ENCODE data around the gene PXDN. TPM values are rescaled to one million over a fixed set of nuclear protein-coding genes. Genes with fewer than 3 reads are reported as not detected.

Gene PXDN
- total and polyA plus RNA-seq, 2 donors (not counting 3 experiments of a cell fraction or from before 2014, with no cell fraction given) = 231 to 308 TPM

DNA sequence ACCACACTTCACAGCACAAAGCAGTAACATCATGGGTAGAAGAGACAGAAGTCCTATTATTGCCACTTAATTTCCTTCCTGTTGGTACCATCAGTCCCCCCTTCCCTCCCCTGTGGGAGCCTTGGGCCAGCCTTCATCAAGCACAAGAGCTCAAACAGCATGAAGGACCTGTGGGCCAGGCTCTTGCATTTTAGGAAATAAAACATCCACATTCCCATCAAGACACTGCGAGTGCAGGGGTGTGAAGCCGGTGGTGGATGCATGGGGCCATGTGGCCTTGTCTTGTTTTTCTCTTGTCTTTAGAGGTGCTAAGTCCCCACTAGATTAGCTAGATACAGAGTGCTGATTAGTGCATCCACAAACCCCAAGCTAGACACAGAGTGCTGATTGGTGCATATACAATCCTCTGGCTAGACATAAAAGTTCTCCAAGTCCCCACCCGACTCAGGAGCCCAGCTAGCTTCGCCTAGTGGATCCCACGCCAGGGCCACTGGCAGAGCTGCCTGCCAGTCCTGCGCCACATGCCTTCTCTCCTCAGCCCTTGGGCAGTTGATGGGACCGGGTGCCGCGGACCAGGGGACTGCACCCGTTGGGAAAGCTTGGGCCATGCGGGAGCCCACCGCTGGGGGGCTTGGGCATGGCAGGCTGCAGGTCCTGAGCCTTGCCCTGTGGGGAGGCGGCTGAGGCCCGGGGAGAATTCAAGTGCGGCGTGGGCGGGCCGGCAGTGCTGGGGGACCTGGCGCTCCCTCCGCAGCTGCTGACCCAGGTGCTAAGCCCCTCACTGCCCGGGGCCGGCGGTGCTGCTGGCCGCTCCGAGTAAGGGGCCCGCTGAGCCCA, 14.7 kb upstream of the PXDN start:
- no TSS peak for BruUV-seq (replicated peaks)
- FAIRE-seq (no peak), DNase-seq (ENCODE audit: low read depth, low spot score) (no peak)
- Histone ChIP-seq H2AFZ (ENCODE audit: low read depth, low read length) (no peak overlapping the region), H3K4me2 (ENCODE audit: insufficient read depth, low read length) (no peak overlapping the region), H3K27me3 (ENCODE audit: control insufficient read depth in 2 of 2, insufficient read depth in 2 of 2, low read length in 2 of 2) (no peaks in the 10 kb centered on the region), H3K27ac (ENCODE audit: insufficient read depth, low read depth, low read length) (no peak overlapping the region), H3K4me3 (replicated peaks in 1 of 3; ENCODE audit: insufficient read depth in 1 of 3, low read depth in 1 of 3, low read length in 3 of 3) (no peak overlapping the region), H3K9me1 (replicated peaks; ENCODE audit: control insufficient read depth, extremely low read depth, insufficient read depth, low read length) (no peaks in the 10 kb centered on the region), H3K4me1 (ENCODE audit: control insufficient read depth, extremely low read depth, insufficient read depth, low read length) (peaks cover 3% of the 10 kb centered on the region), H4K20me1 (replicated peaks; ENCODE audit: control insufficient read depth, extremely low read depth, insufficient read depth, low read length) (no peaks in the 10 kb centered on the region), H3K9me3 (replicated peaks; ENCODE audit: control insufficient read depth, insufficient read depth, low read length) (no peaks in the 10 kb centered on the region), H3K79me2 (ENCODE audit: control insufficient read depth, insufficient read depth, low read length) (no peaks in the 10 kb centered on the region), H3K9ac (replicated peaks; ENCODE audit: extremely low read depth, insufficient read depth, low read length) (no peak overlapping the region), H3K36me3 (ENCODE audit: control insufficient read depth in 2 of 2, extremely low read depth in 1 of 2, insufficient read depth in 2 of 2, low read length in 2 of 2) (no peaks in the 10 kb centered on the region)
- TF ChIP-seq JUN (IDR thresholded peaks at IDR 0.05; ENCODE audit: borderline replicate concordance, insufficient read depth, insufficient read length, low read depth) = no peak
- TF ChIP-seq POLR2AphosphoS5 (IDR thresholded peaks at IDR 0.05; ENCODE audit: insufficient read depth, low read depth, low read length) = no peak
- no peak for TF ChIP-seq EZH2 (IDR thresholded peaks at IDR 0.05; ENCODE audit: borderline replicate concordance, low read depth, low read length, severe bottlenecking)
- TF ChIP-seq MYC (IDR thresholded peaks at IDR 0.05; ENCODE audit: low read depth, low read length) = no peak
- TF ChIP-seq GATA2 (IDR thresholded peaks at IDR 0.05; ENCODE audit: insufficient read depth, insufficient read length, low read depth, low read length) = no peak
- no peak for TF ChIP-seq FOS (IDR thresholded peaks at IDR 0.05; ENCODE audit: borderline replicate concordance, insufficient read depth, low read length)
- TF ChIP-seq POLR2A (IDR thresholded peaks at IDR 0.05; ENCODE audit: low read depth, low read length) = no peak
- TF ChIP-seq, protein P1, sequence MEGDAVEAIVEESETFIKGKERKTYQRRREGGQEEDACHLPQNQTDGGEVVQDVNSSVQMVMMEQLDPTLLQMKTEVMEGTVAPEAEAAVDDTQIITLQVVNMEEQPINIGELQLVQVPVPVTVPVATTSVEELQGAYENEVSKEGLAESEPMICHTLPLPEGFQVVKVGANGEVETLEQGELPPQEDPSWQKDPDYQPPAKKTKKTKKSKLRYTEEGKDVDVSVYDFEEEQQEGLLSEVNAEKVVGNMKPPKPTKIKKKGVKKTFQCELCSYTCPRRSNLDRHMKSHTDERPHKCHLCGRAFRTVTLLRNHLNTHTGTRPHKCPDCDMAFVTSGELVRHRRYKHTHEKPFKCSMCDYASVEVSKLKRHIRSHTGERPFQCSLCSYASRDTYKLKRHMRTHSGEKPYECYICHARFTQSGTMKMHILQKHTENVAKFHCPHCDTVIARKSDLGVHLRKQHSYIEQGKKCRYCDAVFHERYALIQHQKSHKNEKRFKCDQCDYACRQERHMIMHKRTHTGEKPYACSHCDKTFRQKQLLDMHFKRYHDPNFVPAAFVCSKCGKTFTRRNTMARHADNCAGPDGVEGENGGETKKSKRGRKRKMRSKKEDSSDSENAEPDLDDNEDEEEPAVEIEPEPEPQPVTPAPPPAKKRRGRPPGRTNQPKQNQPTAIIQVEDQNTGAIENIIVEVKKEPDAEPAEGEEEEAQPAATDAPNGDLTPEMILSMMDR (IDR thresholded peaks at IDR 0.05; ENCODE audit: extremely low read depth in 1 of 2, insufficient read depth in 1 of 2, low read depth in 1 of 2, low read length in 2 of 2) = no peak
- TF ChIP-seq, protein P2, sequence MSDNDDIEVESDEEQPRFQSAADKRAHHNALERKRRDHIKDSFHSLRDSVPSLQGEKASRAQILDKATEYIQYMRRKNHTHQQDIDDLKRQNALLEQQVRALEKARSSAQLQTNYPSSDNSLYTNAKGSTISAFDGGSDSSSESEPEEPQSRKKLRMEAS (IDR thresholded peaks at IDR 0.05; ENCODE audit: insufficient read depth, insufficient read length) = no peak
- dilution Hi-C loops (cut with MboI; ENCODE audit: extremely low pct_ligation_motif_present, low sequenced_read_pairs) (no loop called here), intact Hi-C loops (cut with micrococcal nuclease) (loop anchor here (2.0 kb wide), 1 partner anchor 32 kb away; no protein-coding TSS in a partner anchor)
- POLR2A ChIA-PET = no interaction called here
- CTCF ChIA-PET = interaction anchor here (1.1 to 1.5 kb wide), 4 partner anchors 11 to 208 kb away, joined by 3 to 8 read pairs (median 4); no protein-coding TSS in a partner anchor
